H1 (cell line): Measurements from ENCODE around the gene PDE4D. TPM values are rescaled to one million over a fixed set of nuclear protein-coding genes. Genes with fewer than 3 reads are reported as not detected.

Experiments used
- ASH2L ChIP-seq: fragments of 200-600, 300-600 bp; sonication (generic); IDR thresholded peaks from one replicate; pipeline ENCODE4 v1.7.1; 2017; ENCODE audit warnings: low read length
- CEBPB ChIP-seq: IDR thresholded peaks from 2 replicates; pipeline ENCODE4 v1.6.1; 2012; ENCODE audit warnings: low read depth, low read length
- CHD7 ChIP-seq: fragments of 300-600 bp; sonication (generic); IDR thresholded peaks from 2 replicates; pipeline ENCODE4 v1.7.1; 2012; ENCODE audit warnings: low read length, moderate library complexity, mild to moderate bottlenecking, inconsistent platforms; ENCODE audit not compliant: insufficient replicate concordance
- CTBP2 ChIP-seq: IDR thresholded peaks from 2 replicates; pipeline ENCODE4 v1.7.0; 2011; ENCODE audit warnings: borderline replicate concordance, mild to moderate bottlenecking, moderate library complexity, mixed read lengths, low read length; ENCODE audit not compliant: insufficient read depth, insufficient read length
- E2F6 ChIP-seq: IDR thresholded peaks from 2 replicates; pipeline ENCODE4 v1.6.1; 2012; ENCODE audit warnings: inconsistent platforms
- EP300 ChIP-seq, 2 experiments: IDR thresholded peaks; 1 replicate in 1 of 2; 2 replicates in 1 of 2; pipeline ENCODE4 v1.6.1; 2011 to 2012; ENCODE audit warnings: low read depth in 2 of 2, low read length in 2 of 2, mild to moderate bottlenecking in 2 of 2, borderline replicate concordance in 1 of 2, inconsistent platforms in 1 of 2, moderate library complexity in 1 of 2
- KDM5A ChIP-seq: fragments of 200-600 bp; IDR thresholded peaks from 2 replicates; pipeline ENCODE4 v1.7.1; 2012; ENCODE audit warnings: mild to moderate bottlenecking, low read length, inconsistent platforms, mixed read lengths
- RFX5 ChIP-seq: IDR thresholded peaks from 2 replicates; pipeline ENCODE4 v1.6.1; 2011; ENCODE audit warnings: low read depth, low read length, improper control_type of control experiment, borderline replicate concordance
- YY1 ChIP-seq: IDR thresholded peaks from 2 replicates; pipeline ENCODE4 v1.6.1; 2011; ENCODE audit warnings: low read depth, mild to moderate bottlenecking, low read length
- polyA plus RNA-seq, 7 experiments: library from polyadenylated mRNA; depleted of rRNA in 3 of 7; stranded (reverse) in 5 of 7; unstranded in 2 of 7; fragments of >200 nt in 5 of 7; fragments of 200-250 nt in 2 of 7; gene quantifications; 1 replicate in 5 of 7; 2 replicates in 1 of 7; 4 replicates in 1 of 7; pipeline versions ENCODE4 v1.2.1 to v1.2.3, GENCODE V29; 2011 to 2013; ENCODE audit warnings: missing spikeins in 2 of 7, mixed read lengths in 2 of 7
- total RNA-seq: library from RNA; stranded (reverse); fragmentation: NEBNext Ultra II Directional; extraction: Animal tissue kit (Norgen Biotek cat#: 25700); gene quantifications from 2 replicates; pipeline ENCODE4 v1.2.1, GENCODE V29; 2021

PDE4D gene
- total and polyA plus RNA-seq, 2 of the 8 experiments (the other 6 are each of a cell fraction or from before 2014, with no cell fraction given) = 2.3 to 3.7 TPM

GRCh38 chr5:59251627-59252026, 641.9 kb downstream of the PDE4D start (continued):
- no peak for TF ChIP-seq E2F6
- TF ChIP-seq CEBPB = no peak
- no peak for TF ChIP-seq CHD7
- no peak for TF ChIP-seq RFX5
- no peak for TF ChIP-seq KDM5A
- TF ChIP-seq YY1 = no peak
- no peak for TF ChIP-seq EP300 (IDR thresholded peaks at IDR 0.05; ENCODE audit: borderline replicate concordance in 1 of 2, low read depth in 2 of 2, low read length in 2 of 2)
- TF ChIP-seq CTBP2 = no peak
- no peak for TF ChIP-seq ASH2L
